GM18508 (cell line): Measurements from ENCODE around the gene CHCHD5.
"Not testable (repeated sequence)": the region's sequence is repeated elsewhere in the genome, so short reads cannot be mapped to it uniquely, and the experiment has no call there.

Experiments
- ATAC-seq: cut with Tn5 transposase; IDR thresholded peaks from one replicate; pipeline ENCODE4 v1.9.1; 2021; ENCODE audit warnings: moderate number of reproducible peaks; ENCODE audit not compliant: insufficient read depth, unreplicated experiment

Gene CHCHD5

DNA sequence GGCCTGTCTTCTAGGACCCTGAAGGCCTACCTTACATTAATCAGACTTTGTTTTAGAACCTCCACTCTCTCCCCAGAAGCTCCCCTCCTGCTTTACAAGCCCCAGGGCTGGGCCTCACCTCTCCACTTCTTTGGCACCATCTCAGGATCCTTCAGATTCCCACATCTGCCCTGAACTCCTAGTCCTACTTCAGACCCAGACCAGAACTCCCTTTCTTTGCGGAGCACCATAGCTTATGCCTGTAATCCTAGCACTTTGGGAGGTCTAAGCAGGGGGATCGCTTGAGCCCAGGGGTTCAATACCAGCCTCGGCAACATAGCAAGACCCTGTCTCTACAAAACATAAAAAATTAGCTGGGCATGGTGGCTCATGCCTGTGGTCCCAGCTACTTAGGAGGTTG is 991 bp downstream of the CHCHD5 start:
- ATAC-seq: no peak

- no peak for ATAC-seq
These were observed 1.6 kb downstream of the CHCHD5 start for GRCh38 chr2:112585873-112586464.

GRCh38 chr2:112588611-112589045 is 4.2 kb downstream of the CHCHD5 start:
- no peak for ATAC-seq

- ATAC-seq: no peak
These were observed 7.0 kb downstream of the CHCHD5 start for GRCh38 chr2:112591413-112591812.

DNA sequence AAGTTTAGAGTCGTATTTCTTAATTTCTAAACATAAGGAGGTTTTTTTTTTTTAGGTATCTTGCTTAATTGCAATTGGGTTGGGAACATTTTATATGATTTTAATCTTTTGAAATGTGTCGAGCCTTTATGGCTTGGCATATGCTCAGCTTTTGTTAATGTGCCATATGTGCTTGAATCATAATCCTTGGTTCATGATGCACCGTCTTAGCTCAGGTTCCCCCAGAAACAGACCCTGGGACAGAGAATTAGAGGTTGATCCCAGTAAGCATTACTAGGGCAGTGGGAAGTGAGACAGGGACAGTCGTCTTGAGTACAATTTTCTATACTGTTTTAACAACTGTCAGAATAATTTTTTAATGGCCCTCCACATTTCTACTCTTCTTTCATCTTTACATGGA is 9.3 kb downstream of the CHCHD5 start:
- no peak for ATAC-seq

DNA sequence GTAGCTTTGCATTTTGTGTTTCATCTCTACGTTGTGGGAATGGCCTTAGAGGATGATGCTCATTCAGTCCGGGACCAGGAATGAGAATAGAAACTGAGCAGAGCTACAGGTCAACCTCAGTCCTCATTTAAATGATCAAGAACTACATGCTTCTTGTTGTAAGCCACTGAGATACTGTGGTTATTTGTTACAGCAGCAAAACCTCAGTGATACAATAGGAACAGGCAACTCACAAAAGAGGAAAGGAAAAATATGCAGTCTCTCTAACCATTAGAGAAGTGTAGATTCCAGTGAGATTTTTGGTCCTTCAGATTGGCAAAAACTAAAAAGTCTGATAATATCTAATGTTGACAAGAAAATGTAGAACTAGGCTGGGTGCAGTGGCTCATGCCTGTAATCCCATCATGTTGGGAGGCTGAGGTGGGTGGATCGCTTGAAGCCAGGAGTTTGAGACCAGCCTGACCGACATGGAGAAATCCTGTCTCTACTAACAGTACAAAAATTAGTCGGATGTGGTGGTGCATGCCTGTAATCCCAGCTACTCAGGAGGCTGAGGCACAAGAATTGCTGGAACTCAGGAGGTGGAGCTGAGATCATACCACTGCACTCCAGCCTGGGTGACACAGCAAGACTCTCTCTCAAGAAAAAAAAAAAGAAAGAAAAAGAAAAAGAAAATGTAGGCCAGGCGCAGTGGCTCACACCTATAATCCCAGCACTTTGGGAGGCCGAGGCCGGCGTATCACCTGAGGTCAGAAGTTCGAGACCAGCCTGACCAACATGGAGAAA is 13.3 kb downstream of the CHCHD5 start:
- ATAC-seq: no peak

- no peak for ATAC-seq
These were observed 16.2 kb downstream of the CHCHD5 start for GRCh38 chr2:112600634-112601033.

- ATAC-seq: no peak
These were observed 17.3 kb downstream of the CHCHD5 start for GRCh38 chr2:112601754-112602153.

GRCh38 chr2:112602917-112603316 is 18.5 kb downstream of the CHCHD5 start:
- ATAC-seq: no peak

GRCh38 chr2:112603731-112604130 is 19.3 kb downstream of the CHCHD5 start:
- ATAC-seq: no peak

GRCh38 chr2:112604952-112605351 is 20.5 kb downstream of the CHCHD5 start:
- no peak for ATAC-seq

GRCh38 chr2:112605926-112606325 is 21.5 kb downstream of the CHCHD5 start:
- no peak for ATAC-seq

DNA sequence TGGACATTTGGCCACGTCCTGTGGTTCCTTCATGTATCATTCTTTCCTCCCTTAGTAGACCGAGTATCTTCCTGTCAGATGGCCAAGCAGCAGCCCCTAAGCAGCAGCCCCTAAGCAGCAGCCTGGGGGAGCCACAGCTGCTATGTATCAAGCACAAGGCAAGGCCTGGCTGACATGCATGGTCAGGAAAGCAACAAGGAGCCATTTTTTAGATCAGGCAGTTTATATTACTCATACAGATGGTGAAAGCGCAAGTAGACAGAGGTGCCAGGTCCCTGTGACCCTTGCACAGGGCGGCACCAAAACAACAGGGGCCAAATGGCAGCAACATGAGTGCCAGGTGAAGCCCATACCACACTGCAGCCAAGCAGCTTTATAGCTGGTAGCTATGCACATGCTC is 22.1 kb downstream of the CHCHD5 start:
- ATAC-seq: no peak

- no peak for ATAC-seq
These were observed 23.4 kb downstream of the CHCHD5 start for GRCh38 chr2:112607680-112608438.

DNA sequence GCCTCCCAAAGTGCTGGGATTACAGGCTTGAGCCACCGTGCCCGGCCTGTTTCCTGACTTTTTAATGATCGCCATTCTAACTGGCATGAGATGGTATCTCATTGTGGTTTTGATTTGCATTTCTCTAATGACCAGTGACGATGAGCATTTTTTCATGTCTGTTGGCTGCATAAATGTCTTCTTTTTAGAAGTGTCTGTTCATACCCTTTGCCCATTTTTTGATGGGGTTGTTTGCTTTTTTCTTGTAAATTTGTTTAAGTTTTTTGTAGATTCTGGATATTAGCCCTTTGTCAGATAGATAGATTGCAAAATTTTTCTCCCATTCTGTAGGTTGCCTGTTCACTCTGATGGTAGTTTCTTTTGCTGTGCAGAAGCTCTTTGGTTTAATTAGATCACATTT is 24.9 kb downstream of the CHCHD5 start:
- ATAC-seq: not testable (repeated sequence)

GRCh38 chr2:112612283-112612682 is 27.9 kb downstream of the CHCHD5 start:
- ATAC-seq: not testable (repeated sequence)

DNA sequence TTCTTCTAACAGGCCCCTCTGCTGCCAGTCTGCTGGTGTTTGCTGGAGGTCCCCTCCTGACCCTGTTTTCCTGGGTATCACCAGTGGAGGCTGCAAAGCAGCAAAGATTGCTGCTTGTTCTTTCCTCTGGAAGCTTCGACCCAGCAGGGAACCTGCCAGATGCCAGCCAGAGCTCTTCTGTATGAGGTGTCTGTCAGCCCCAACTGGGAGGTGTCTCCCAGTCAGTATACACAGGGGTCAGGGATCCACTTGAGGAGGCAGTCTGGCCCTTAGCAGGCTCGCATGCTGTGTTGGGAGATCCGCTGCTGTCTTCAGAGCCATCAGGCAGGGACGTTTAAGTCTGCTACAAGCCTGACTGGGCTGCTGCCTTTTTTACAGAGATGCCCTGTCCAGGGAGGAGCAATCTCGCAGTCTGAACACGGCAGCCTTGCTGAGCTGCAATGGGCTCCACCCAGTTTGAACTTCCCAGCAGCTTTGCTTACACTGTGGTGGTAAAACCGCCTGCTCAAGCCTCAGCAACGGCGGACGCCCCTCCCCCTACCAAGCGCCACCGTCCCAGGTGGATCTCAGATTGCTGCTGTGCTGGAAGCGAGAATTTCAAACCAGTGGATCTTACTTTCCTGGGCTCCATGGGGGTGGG is 29.9 kb downstream of the CHCHD5 start:
- no peak for ATAC-seq

DNA sequence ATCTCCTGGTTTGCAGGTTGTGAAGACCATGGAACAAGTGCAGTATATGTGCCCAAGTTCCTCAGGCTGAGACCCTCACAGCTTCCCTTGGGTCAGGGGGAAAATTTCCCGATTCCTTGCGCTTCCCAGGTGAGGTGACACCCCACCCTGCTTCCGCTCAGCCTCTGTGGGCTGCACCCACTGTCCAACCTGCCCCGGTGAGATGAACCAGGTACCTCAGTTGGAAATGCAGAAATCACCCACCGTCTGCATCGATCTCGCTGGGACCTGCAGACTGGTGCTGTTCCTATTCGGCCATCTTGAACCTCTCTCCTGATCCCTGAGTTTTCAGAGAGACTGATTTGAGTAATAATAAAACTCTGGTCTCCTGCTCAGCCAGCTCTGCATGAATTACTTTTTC is 30.6 kb downstream of the CHCHD5 start:
- ATAC-seq: no peak

- not testable (repeated sequence) for ATAC-seq
These were observed 31.4 kb downstream of the CHCHD5 start for GRCh38 chr2:112615798-112616197.

- ATAC-seq: no peak
These were observed 34.0 kb downstream of the CHCHD5 start for GRCh38 chr2:112618383-112618782.
